ENCODE results near the gene ZNF423.

ZNF423 gene

GRCh38 chr16:49495596-49496355, 360.1 kb downstream of the ZNF423 start:
- Histone ChIP-seq H3K4me3 (no peak overlapping the region), H3K27ac (no peak overlapping the region)
- no peak for DNase-seq (ENCODE audit: low spot score)
- TF ChIP-seq CTCF (IDR thresholded peaks at IDR 0.05): no peak

- TF ChIP-seq CTCF (IDR thresholded peaks at IDR 0.05): no peak
- no peak overlapping the region for H3K4me3 ChIP-seq
- no peak overlapping the region for H3K27ac ChIP-seq
- no peak for DNase-seq (ENCODE audit: low spot score)
These were observed 360.9 kb downstream of the ZNF423 start for GRCh38 chr16:49494891-49495566.

- Histone ChIP-seq H3K27ac (no peak overlapping the region), H3K4me3 (no peak overlapping the region)
- no peak for DNase-seq (ENCODE audit: low spot score)
- TF ChIP-seq CTCF (IDR thresholded peaks at IDR 0.05): no peak
These were observed 361.4 kb downstream of the ZNF423 start for GRCh38 chr16:49494474-49494873.

- Histone ChIP-seq H3K4me3 (no peak overlapping the region), H3K27ac (no peak overlapping the region)
- no peak for DNase-seq (ENCODE audit: low spot score)
- TF ChIP-seq CTCF (IDR thresholded peaks at IDR 0.05): no peak
These were observed 362.1 kb downstream of the ZNF423 start for GRCh38 chr16:49493836-49494235.

- H3K4me3 ChIP-seq: no peak overlapping the region
- no peak for DNase-seq (ENCODE audit: low spot score)
- no peak for TF ChIP-seq CTCF (IDR thresholded peaks at IDR 0.05)
- no peak overlapping the region for H3K27ac ChIP-seq
These were observed 362.9 kb downstream of the ZNF423 start for GRCh38 chr16:49492896-49493626.

GRCh38 chr16:49491771-49492761, 363.8 kb downstream of the ZNF423 start:
- DNase-seq (ENCODE audit: low spot score): no peak
- peak; percentile 83 for TF ChIP-seq CTCF (IDR thresholded peaks at IDR 0.05)
- H3K27ac ChIP-seq: peak overlapping the region in 1 of 2 donors; percentile 32
- peak overlapping the region; percentile 66 for H3K4me3 ChIP-seq
